Stomach (tissue), 9 donors: ENCODE measurements around the gene ANKRD13C. TPM values are rescaled to one million over a fixed set of nuclear protein-coding genes. Genes with fewer than 3 reads are reported as not detected.
A peak's percentile ranks its signal among the peaks of the same experiment; 100 is the strongest.
"Not testable (repeated sequence)": the region's sequence is repeated elsewhere in the genome, so short reads cannot be mapped to it uniquely, and the experiment has no call there.

ENCODE experiments used
- DNase-seq, 2 donors: peaks; one replicate each; pipeline versions ENCODE4 v3.0.0 to v3.0.0-alpha.2; 2013 to 2019
- H3K27ac ChIP-seq, 5 donors: fragments of 200-600 bp in 4 of 5; sonication (generic) in 4 of 5; one replicate each; pipeline ENCODE4 v1.5.1; 2013 to 2019; ENCODE audit warnings: mild to moderate bottlenecking in 1 of 5, moderate library complexity in 1 of 5
- H3K27me3 ChIP-seq, 3 donors: fragments of 200-600 bp; sonication (generic); one replicate each; pipeline ENCODE4 v1.5.1; 2017 to 2019; ENCODE audit warnings: mixed run types in 1 of 3
- H3K36me3 ChIP-seq, 4 donors: fragments of 200-600 bp; sonication (generic); 1 replicate in 3 of 4; 2 replicates in 1 of 4; pipeline ENCODE4 v1.5.1; 2016 to 2019
- H3K4me1 ChIP-seq, 4 donors: fragments of 200-600 bp; sonication (generic); one replicate each; pipeline ENCODE4 v1.5.1; 2016 to 2019
- H3K4me3 ChIP-seq, 4 donors: fragments of 200-600 bp; sonication (generic) in 3 of 4; one replicate each; pipeline ENCODE4 v1.5.1; 2016 to 2019; ENCODE audit warnings: mild to moderate bottlenecking in 1 of 4
- H3K9me3 ChIP-seq, 4 donors: fragments of 200-600 bp; sonication (generic); one replicate each; pipeline ENCODE4 v1.5.1; 2016 to 2019
- EP300 ChIP-seq: sonication (generic); formaldehyde crosslinking; IDR thresholded peaks from one replicate; pipeline ENCODE4 v1.6.1; 2017; ENCODE audit warnings: antibody characterized with exemption
- POLR2A ChIP-seq, 4 donors: fragments of 450-650 bp; IDR thresholded peaks; one replicate each; pipeline ENCODE4 v1.6.1; 2016; ENCODE audit warnings: antibody characterized with exemption in 4 of 4, control low read depth in 2 of 4, mild to moderate bottlenecking in 1 of 4, moderate library complexity in 1 of 4
- POLR2AphosphoS5 ChIP-seq, 3 donors: sonication (generic); formaldehyde crosslinking; IDR thresholded peaks; one replicate each; pipeline ENCODE4 v1.6.1; 2016; ENCODE audit warnings: antibody characterized with exemption in 3 of 3
- WGBS, 5 donors: extraction: QIAGEN DNeasy Blood & Tissue Kit in 3 of 5; methylation state at CpG; one replicate each; pipeline versions ENCODE4 v1.1.5 to v1.1.7; 2013 to 2018; 5-methylcytosine and 5-hydroxymethylcytosine counted together
- intact Hi-C: fragments of 100-400 bp; cut with DNase I; formaldehyde crosslinking; loops from one replicate; pipeline ENCODE4 v1.15.1; 2023; ENCODE audit warnings: low total_unique reads
- polyA plus RNA-seq, 3 donors: library from polyadenylated mRNA; stranded (reverse); fragments of 200-250 nt; gene quantifications; one replicate each; pipeline ENCODE4 v1.2.3, GENCODE V29; 2013
- total RNA-seq, 5 donors: library from RNA; depleted of rRNA; stranded (reverse); fragments of >200 nt; gene quantifications; one replicate each; pipeline versions ENCODE4 v1.1.0 to v1.2.3, GENCODE V29; 2014 to 2016
- TF ChIP-seq, protein P1 (sequence below), 7 experiments: fragments of 450-650 bp in 4 of 7; fragments of 200-600 bp in 3 of 7; sonication (generic) in 3 of 7; IDR thresholded peaks; one replicate each; pipeline ENCODE4 v1.5.1; 2016 to 2019; ENCODE audit warnings: antibody characterized with exemption in 7 of 7, control low read depth in 2 of 7, mild to moderate bottlenecking in 1 of 7
- donor health status: healthy with polysubstance abuse.
- donor health status: Bipolar disorder and iron deficiency.
- donor health status: healthy.

The ANKRD13C gene
- total and polyA plus RNA-seq, 8 donors, result 6.8 to 135 (median 15.7) TPM

DNA sequence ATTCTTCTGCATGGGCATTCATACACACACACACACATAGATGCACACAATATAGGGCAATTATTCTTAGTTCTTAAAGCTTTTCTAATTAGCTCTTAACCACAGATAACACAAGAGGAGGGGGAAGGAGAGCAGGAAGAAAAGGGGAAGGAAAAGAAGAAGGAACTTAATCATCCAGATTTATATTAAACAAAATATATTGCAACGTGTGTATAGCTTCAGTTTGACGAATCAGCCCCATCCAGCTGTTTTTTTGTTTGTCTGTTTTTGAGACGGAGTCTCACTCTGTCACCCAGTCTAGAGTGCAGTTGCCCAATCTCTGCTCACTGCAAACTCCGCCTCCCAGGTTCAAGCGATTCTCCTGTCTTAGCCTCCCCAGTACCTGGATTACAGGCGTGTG is 21.7 kb upstream of the ANKRD13C start:
- intact Hi-C loops, result no loop called here
- no peak for DNase-seq
- no peaks in the 10 kb centered on the region for H3K27me3 ChIP-seq
- H3K4me3 ChIP-seq, result no peak overlapping the region
- H3K9me3 ChIP-seq, result no peaks in the 10 kb centered on the region
- WGBS, 5 donors, result 61 to 83% (median 79%) methylated on average over 6 of the region's 6 CpGs
- H3K36me3 ChIP-seq, result no peaks in the 10 kb centered on the region
- no peak overlapping the region for H3K27ac ChIP-seq
- no peaks in the 10 kb centered on the region for H3K4me1 ChIP-seq
- TF ChIP-seq, protein P1, sequence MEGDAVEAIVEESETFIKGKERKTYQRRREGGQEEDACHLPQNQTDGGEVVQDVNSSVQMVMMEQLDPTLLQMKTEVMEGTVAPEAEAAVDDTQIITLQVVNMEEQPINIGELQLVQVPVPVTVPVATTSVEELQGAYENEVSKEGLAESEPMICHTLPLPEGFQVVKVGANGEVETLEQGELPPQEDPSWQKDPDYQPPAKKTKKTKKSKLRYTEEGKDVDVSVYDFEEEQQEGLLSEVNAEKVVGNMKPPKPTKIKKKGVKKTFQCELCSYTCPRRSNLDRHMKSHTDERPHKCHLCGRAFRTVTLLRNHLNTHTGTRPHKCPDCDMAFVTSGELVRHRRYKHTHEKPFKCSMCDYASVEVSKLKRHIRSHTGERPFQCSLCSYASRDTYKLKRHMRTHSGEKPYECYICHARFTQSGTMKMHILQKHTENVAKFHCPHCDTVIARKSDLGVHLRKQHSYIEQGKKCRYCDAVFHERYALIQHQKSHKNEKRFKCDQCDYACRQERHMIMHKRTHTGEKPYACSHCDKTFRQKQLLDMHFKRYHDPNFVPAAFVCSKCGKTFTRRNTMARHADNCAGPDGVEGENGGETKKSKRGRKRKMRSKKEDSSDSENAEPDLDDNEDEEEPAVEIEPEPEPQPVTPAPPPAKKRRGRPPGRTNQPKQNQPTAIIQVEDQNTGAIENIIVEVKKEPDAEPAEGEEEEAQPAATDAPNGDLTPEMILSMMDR (IDR thresholded peaks at IDR 0.05), result no peak
- TF ChIP-seq POLR2A (IDR thresholded peaks at IDR 0.05) (no peak), EP300 (no peak), POLR2AphosphoS5 (IDR thresholded peaks at IDR 0.05) (no peak)

DNA sequence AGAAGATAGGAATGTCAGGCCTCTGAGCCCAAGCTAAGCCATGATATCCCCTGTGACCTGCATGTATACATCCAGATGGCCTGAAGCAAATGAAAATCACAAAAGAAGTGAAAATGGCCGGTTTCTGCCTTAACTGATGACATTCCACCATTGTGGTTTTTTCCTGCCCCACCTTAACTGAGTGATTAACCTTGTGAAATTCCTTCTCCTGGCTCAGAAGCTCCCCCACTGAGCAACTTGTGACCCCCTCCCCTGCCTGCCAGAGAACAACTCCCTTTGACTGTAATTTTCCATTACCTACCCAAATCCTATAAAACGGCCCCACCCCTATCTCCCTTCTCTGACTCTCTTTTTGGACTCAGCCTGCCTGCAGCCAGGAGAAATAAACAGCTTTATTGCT is 19.1 kb upstream of the ANKRD13C start:
- H3K9me3 ChIP-seq, intact Hi-C loops: not testable (repeated sequence)

DNA sequence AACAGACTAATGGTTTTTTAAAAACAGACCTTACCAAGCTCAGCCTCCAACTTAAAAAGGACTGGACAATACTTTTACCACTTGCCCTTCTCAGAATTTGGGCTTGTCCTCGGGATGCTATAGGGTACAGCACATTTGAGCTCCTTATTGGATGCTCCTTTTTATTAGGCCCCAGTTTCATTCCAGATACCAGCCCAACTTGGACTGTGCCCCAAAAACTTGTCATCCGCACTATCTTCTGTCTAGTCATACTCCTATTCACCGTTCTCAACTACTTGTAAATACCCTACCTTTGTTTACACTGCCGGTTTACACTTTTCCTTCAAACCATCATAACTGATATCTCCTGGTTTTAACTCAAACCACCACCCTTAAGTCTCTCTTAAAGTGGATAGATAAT is 17.9 kb upstream of the ANKRD13C start:
- no peaks in the 10 kb centered on the region for H3K27me3 ChIP-seq
- no peak overlapping the region for H3K4me3 ChIP-seq
- H3K36me3 ChIP-seq, result peaks cover 0 to 25% (median 0%) of the 10 kb centered on the region in 4 donors
- no peak for DNase-seq
- H3K4me1 ChIP-seq, result no peaks in the 10 kb centered on the region
- intact Hi-C loops, result no loop called here
- no peak overlapping the region for H3K27ac ChIP-seq
- WGBS, 5 donors, result 68 to 83% (median 74%) methylated on average over 4 of the region's 4 CpGs
- H3K9me3 ChIP-seq, result no peaks in the 10 kb centered on the region
- TF ChIP-seq, protein P1 (IDR thresholded peaks at IDR 0.05), result no peak
- TF ChIP-seq POLR2AphosphoS5 (IDR thresholded peaks at IDR 0.05) (no peak), EP300 (no peak), POLR2A (IDR thresholded peaks at IDR 0.05) (no peak)

More for the DNA sequence above, 19.1 kb upstream of the ANKRD13C start:
- not testable (repeated sequence) for H3K4me3 ChIP-seq, H3K27ac ChIP-seq, H3K27me3 ChIP-seq, H3K4me1 ChIP-seq, DNase-seq
- WGBS, 5 donors, result 70 to 86% (median 73%) methylated on average over 2 of the region's 2 CpGs
- H3K36me3 ChIP-seq, result peaks cover 0 to 15% (median 0%) of the 10 kb centered on the region in 4 donors

DNA sequence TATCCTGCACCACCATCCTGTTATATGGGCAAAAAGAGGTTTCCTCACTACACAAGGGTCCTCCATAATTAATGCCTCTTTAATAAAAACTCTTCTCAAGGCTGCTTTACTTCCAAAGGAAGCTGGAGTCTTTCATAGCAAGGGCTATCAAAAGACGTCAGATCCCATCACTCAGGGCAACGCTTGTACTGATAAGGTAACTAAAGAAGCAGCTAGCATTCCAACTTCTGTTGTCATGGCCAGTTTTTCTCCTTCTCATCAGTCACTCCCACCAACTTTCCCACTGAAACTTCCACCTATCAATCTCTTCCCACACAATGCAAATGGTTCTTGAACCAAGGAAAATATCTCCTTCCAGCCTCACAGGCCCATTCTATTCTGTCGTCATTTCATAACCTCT is 17.1 kb upstream of the ANKRD13C start:
- intact Hi-C loops, H3K27ac ChIP-seq: not testable (repeated sequence)
- 66 to 83% (median 74%) methylated on average over 3 of the region's 3 CpGs for WGBS, 5 donors

DNA sequence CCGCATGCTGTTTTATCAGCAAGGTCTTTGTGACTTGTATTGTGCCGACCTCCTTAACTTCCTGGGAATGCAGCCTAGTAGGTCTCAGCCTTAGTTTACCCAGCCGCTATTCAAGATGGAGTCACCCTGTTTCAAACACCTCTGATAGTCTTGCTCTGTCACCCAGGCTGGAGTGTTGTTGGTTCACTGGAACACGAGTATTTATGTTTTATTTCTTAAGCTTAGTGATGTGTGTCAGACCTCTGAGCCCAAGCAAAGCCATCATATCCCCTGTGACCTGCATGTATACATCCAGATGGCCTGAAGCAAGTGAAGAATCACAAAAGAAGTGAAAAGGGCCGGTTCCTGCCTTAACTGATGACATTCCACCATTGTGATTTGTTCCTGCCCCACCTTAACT is 12.9 kb upstream of the ANKRD13C start:
- H3K27me3 ChIP-seq, intact Hi-C loops: not testable (repeated sequence)
- 75 to 78% (median 77%) methylated on average over 5 of the region's 5 CpGs for WGBS, 5 donors

More for the DNA sequence above, 17.1 kb upstream of the ANKRD13C start:
- H3K4me1 ChIP-seq, H3K27me3 ChIP-seq, H3K9me3 ChIP-seq, DNase-seq, H3K4me3 ChIP-seq: not testable (repeated sequence)
- peaks cover 0 to 29% (median 2%) of the 10 kb centered on the region in 4 donors for H3K36me3 ChIP-seq

DNA sequence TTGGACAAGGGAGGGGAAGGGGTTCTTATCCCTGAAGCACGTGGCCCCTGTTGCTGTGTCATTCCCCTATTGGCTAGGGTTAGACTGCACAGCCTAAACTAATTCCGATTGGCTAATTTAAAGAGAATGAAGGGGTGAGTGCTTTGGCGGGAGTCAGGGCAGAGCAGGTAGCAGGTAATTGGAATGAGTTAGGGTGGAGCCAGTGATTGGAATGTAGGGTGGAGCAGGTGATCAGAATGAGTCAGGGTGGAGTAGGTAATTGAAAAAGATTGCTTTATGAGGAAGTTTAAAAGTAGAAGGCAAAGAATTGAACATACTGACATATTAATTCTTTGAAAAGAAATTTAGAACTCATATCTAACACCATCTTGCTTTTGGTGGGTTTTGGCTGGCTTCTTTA is 12.5 kb upstream of the ANKRD13C start:
- intact Hi-C loops, H3K4me3 ChIP-seq, H3K9me3 ChIP-seq, H3K27me3 ChIP-seq, H3K27ac ChIP-seq, H3K4me1 ChIP-seq: not testable (repeated sequence)
- peaks cover 0 to 29% (median 2%) of the 10 kb centered on the region in 4 donors for H3K36me3 ChIP-seq
- peak in 1 of 2 donors; percentile 17 for DNase-seq
- 64 to 83% (median 79%) methylated on average over 3 of the region's 3 CpGs for WGBS, 5 donors

More for the DNA sequence above, 12.9 kb upstream of the ANKRD13C start:
- not testable (repeated sequence) for H3K9me3 ChIP-seq, DNase-seq, H3K27ac ChIP-seq, H3K4me3 ChIP-seq, H3K4me1 ChIP-seq
- peaks cover 0 to 29% (median 2%) of the 10 kb centered on the region in 4 donors for H3K36me3 ChIP-seq

DNA sequence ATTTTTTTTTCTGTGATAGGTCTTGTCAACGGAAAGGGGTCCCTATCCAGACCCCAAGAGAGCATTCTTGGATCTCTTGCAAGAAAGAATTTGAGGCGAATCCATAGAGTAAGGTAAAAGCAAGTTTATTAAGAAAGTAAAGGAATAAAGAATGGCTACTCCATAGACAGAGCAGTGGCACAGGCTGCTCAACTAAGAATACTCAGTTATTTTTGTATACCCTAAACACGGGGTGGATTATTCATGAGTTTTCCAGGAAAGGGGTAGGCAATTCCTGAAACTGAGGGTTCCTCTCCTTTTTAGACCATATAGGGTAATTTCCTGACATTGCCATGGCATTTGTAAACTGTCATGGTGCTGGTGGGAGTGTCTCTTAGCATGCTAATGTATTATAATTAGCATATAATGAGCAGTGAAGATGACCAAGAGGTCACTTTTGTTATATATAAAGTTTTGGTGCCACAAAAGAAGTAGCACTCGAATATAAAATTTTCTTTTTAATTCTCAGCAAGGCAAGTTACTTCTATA is 12.0 kb upstream of the ANKRD13C start:
- peaks cover 0 to 29% (median 2%) of the 10 kb centered on the region in 4 donors for H3K36me3 ChIP-seq
- DNase-seq, H3K27me3 ChIP-seq, H3K4me1 ChIP-seq, H3K27ac ChIP-seq, H3K4me3 ChIP-seq, intact Hi-C loops, H3K9me3 ChIP-seq: not testable (repeated sequence)
- 89 to 96% (median 93%) methylated on average over 4 of the region's 4 CpGs for WGBS, 5 donors
